Gastroesophageal sphincter (tissue), 4 donors: ENCODE data around the gene RNF7. TPM values are rescaled to one million over a fixed set of nuclear protein-coding genes. Genes with fewer than 3 reads are reported as not detected.
"Not testable (repeated sequence)": the region's sequence is repeated elsewhere in the genome, so short reads cannot be mapped to it uniquely, and the experiment has no call there.

Experiments
- ATAC-seq: fragments of 150-250 bp; one replicate; pipeline ENCODE4 v1.9.1; 2016; ENCODE audit warnings: mild to moderate bottlenecking, moderate library complexity
- H3K27ac ChIP-seq, 4 donors: fragments of 200-600 bp; sonication (generic) in 3 of 4; 1 replicate in 3 of 4; 2 replicates in 1 of 4; pipeline ENCODE4 v1.5.1; 2016 to 2019
- H3K27me3 ChIP-seq: fragments of 200-600 bp; sonication (generic); one replicate; pipeline ENCODE4 v1.5.1; 2019
- H3K36me3 ChIP-seq, 2 donors: fragments of 200-600 bp; sonication (generic); one replicate each; pipeline ENCODE4 v1.5.1; 2019; ENCODE audit warnings: control low read depth in 1 of 2
- H3K4me1 ChIP-seq, 3 donors: fragments of 200-600 bp; sonication (generic); 1 replicate in 2 of 3; 2 replicates in 1 of 3; pipeline ENCODE4 v1.5.1; 2016 to 2019; ENCODE audit warnings: control low read depth in 2 of 3
- H3K4me3 ChIP-seq, 2 donors: fragments of 200-600 bp; sonication (generic); one replicate each; pipeline ENCODE4 v1.5.1; 2019; ENCODE audit warnings: mild to moderate bottlenecking in 1 of 2, moderate library complexity in 1 of 2
- H3K9me3 ChIP-seq, 3 donors: fragments of 200-600 bp; sonication (generic); one replicate each; pipeline ENCODE4 v1.5.1; 2017 to 2019; ENCODE audit warnings: control low read depth in 2 of 3
- CTCF ChIP-seq, 4 experiments: fragments of 200-600 bp in 2 of 4; fragments of 450-650 bp in 2 of 4; sonication (generic) in 1 of 4; IDR thresholded peaks; one replicate each; pipeline ENCODE4 v1.5.1; 2017 to 2019; ENCODE audit warnings: antibody characterized with exemption in 4 of 4, mild to moderate bottlenecking in 2 of 4, moderate library complexity in 2 of 4
- EP300 ChIP-seq: sonication (generic); formaldehyde crosslinking; IDR thresholded peaks from one replicate; pipeline ENCODE4 v1.6.1; 2017; ENCODE audit warnings: antibody characterized with exemption, mild to moderate bottlenecking
- POLR2A ChIP-seq, 2 donors: fragments of 450-650 bp; IDR thresholded peaks; one replicate each; pipeline ENCODE4 v1.6.1; 2017; ENCODE audit warnings: antibody characterized with exemption in 2 of 2, mild to moderate bottlenecking in 2 of 2, moderate library complexity in 1 of 2
- POLR2AphosphoS5 ChIP-seq: sonication (generic); formaldehyde crosslinking; IDR thresholded peaks from one replicate; pipeline ENCODE4 v1.6.1; 2017; ENCODE audit warnings: antibody characterized with exemption
- WGBS, 2 donors: methylation state at CpG; one replicate each; pipeline ENCODE4 v1.1.5; 2018; ENCODE audit warnings: low coverage in 1 of 2; 5-methylcytosine and 5-hydroxymethylcytosine counted together
- total RNA-seq, 4 donors: library from RNA; depleted of rRNA; stranded (reverse); fragments of >200 nt; gene quantifications; one replicate each; pipeline ENCODE4 v1.1.0, GENCODE V29; 2016

The RNF7 gene
- total RNA-seq, 4 donors from 2014 or later, result 73.0 to 133 (median 87.7) TPM

- Histone ChIP-seq H3K36me3 (no peaks in the 10 kb centered on the region), H3K4me1 (no peaks in the 10 kb centered on the region), H3K9me3 (no peaks in the 10 kb centered on the region), H3K27ac (no peak overlapping the region), H3K27me3 (no peaks in the 10 kb centered on the region), H3K4me3 (no peak overlapping the region)
- 67 to 77% methylated on average over 2 of the region's 2 CpGs for WGBS, 2 donors
- no peak for ATAC-seq
- TF ChIP-seq EP300 (no peak), POLR2A (IDR thresholded peaks at IDR 0.05) (no peak), POLR2AphosphoS5 (no peak), CTCF (IDR thresholded peaks at IDR 0.05) (no peak)
Observed at GRCh38 chr3:141784531-141784930, 46.4 kb downstream of the RNF7 start.

GRCh38 chr3:141788149-141788548 lies 50.1 kb downstream of the RNF7 start:
- TF ChIP-seq EP300 (no peak), CTCF (IDR thresholded peaks at IDR 0.05) (no peak), POLR2A (IDR thresholded peaks at IDR 0.05) (no peak), POLR2AphosphoS5 (no peak)

GRCh38 chr3:141788750-141789149 lies 50.7 kb downstream of the RNF7 start:
- not testable (repeated sequence) for H3K36me3 ChIP-seq, H3K4me1 ChIP-seq, H3K4me3 ChIP-seq, H3K27me3 ChIP-seq, H3K9me3 ChIP-seq, ATAC-seq, H3K27ac ChIP-seq
- 87 to 96% methylated on average over 3 of the region's 5 CpGs for WGBS, 2 donors

More at GRCh38 chr3:141788149-141788548, 50.1 kb downstream of the RNF7 start:
- no peaks in the 10 kb centered on the region for H3K36me3 ChIP-seq
- 94 to 100% methylated on average over 1 to 3 of the region's 4 CpGs for WGBS, 2 donors
- no peak for ATAC-seq
- no peak overlapping the region for H3K4me3 ChIP-seq
- no peaks in the 10 kb centered on the region for H3K27me3 ChIP-seq
- no peaks in the 10 kb centered on the region for H3K9me3 ChIP-seq
- H3K4me1 ChIP-seq, result no peaks in the 10 kb centered on the region
- H3K27ac ChIP-seq, result no peak overlapping the region

- H3K9me3 ChIP-seq, result no peaks in the 10 kb centered on the region
- no peak for TF ChIP-seq POLR2AphosphoS5
- H3K36me3 ChIP-seq, result no peaks in the 10 kb centered on the region
- H3K4me3 ChIP-seq, result no peak overlapping the region
- no peak overlapping the region for H3K27ac ChIP-seq
- H3K27me3 ChIP-seq, result no peaks in the 10 kb centered on the region
- no peaks in the 10 kb centered on the region for H3K4me1 ChIP-seq
- WGBS, 2 donors, result 70% methylated on average over 4 of the region's 7 CpGs; no CpG with 5 or more reads in 1 of the 2 donors
- no peak for ATAC-seq
Observed at GRCh38 chr3:141789281-141789680, 51.2 kb downstream of the RNF7 start.

- Histone ChIP-seq H3K4me3 (no peak overlapping the region), H3K27ac (no peak overlapping the region), H3K36me3 (no peaks in the 10 kb centered on the region), H3K4me1 (no peaks in the 10 kb centered on the region), H3K27me3 (no peaks in the 10 kb centered on the region), H3K9me3 (no peaks in the 10 kb centered on the region)
- no peak for TF ChIP-seq POLR2A (IDR thresholded peaks at IDR 0.05)
- no peak for TF ChIP-seq CTCF (IDR thresholded peaks at IDR 0.05)
- no peak for TF ChIP-seq POLR2AphosphoS5
- TF ChIP-seq EP300, result no peak
- ATAC-seq, result no peak
- WGBS, 2 donors, result 82 to 87% methylated on average over 3 to 4 of the region's 4 CpGs
Observed at GRCh38 chr3:141790171-141790570, 52.1 kb downstream of the RNF7 start.

GRCh38 chr3:141792495-141792894 lies 54.4 kb downstream of the RNF7 start:
- Histone ChIP-seq H3K27ac (no peak overlapping the region), H3K4me1 (peaks cover 0 to 15% (median 6%) of the 10 kb centered on the region in 3 donors), H3K9me3 (no peaks in the 10 kb centered on the region), H3K27me3 (no peaks in the 10 kb centered on the region), H3K36me3 (no peaks in the 10 kb centered on the region), H3K4me3 (no peak overlapping the region)
- WGBS, 2 donors, result 88 to 100% methylated on average over 1 of the region's 1 CpG
- TF ChIP-seq CTCF (IDR thresholded peaks at IDR 0.05) (no peak), POLR2A (IDR thresholded peaks at IDR 0.05) (no peak), EP300 (no peak), POLR2AphosphoS5 (no peak)
- ATAC-seq, result no peak
